HepG2 (cell line): ENCODE measurements around the gene KCNIP4. TPM values are rescaled to one million over a fixed set of nuclear protein-coding genes. Genes with fewer than 3 reads are reported as not detected.

Experiments used
- ATAC-seq: fragments of 200-7000 bp; cut with Tn5 transposase; 3 replicates; pipeline ENCODE4 v1.9.1; 2020; ENCODE audit warnings: mild to moderate bottlenecking, moderate library complexity
- BruUV-seq: library from RNA; stranded (reverse); fragments of 400-500 nt; replicated peaks from 2 replicates; lab custom pipeline; 2021; lab: Mats Ljungman, UMichigan
- CTCF ChIA-PET: fragments of 300-600 bp; formaldehyde crosslinking; extraction: SDS; loops from one replicate; lab custom pipeline; 2021; ENCODE audit warnings: low total read pairs, inconsistent platforms, low intra/inter-chr PET ratio; lab: Yijun Ruan, JAX
- POLR2A ChIA-PET: fragments of 350-600 bp; sonication (Branson Sonifier 250); formaldehyde crosslinking; loops from one replicate; lab custom pipeline; 2020; ENCODE audit warnings: antibody characterized with exemption, inconsistent platforms; lab: Yijun Ruan, JAX
- DNase-seq: peaks from one replicate; pipeline ENCODE4 v3.0.0-alpha.2; 2015; ENCODE audit warnings: low spot score
- FAIRE-seq: peaks from 3 replicates; lab custom pipeline; 2011; peaks lifted over from hg19 to GRCh38; lab: Jason Lieb, UNC
- H2AFZ ChIP-seq: one replicate; pipeline ENCODE4 v1.6.1; 2011; ENCODE audit warnings: low read length, inconsistent platforms
- H3K27ac ChIP-seq: fragments of 300-600 bp; 3 replicates; pipeline ENCODE4 v1.8.0; 2011; ENCODE audit warnings: mixed run types, mild to moderate bottlenecking, mixed read lengths, low read length, inconsistent platforms; ENCODE audit not compliant: insufficient read depth; ENCODE audit errors: extremely low read length
- H3K27me3 ChIP-seq, 2 experiments: fragments of 200-600 bp in 1 of 2; 2 replicates in 1 of 2; 3 replicates in 1 of 2; pipeline versions ENCODE4 v1.6.0 to v1.8.0; 2011; ENCODE audit warnings: low read length in 2 of 2, mild to moderate bottlenecking in 2 of 2, moderate library complexity in 2 of 2, inconsistent platforms in 1 of 2; ENCODE audit not compliant: insufficient read depth in 2 of 2, control insufficient read depth in 1 of 2
- H3K36me3 ChIP-seq, 2 experiments: fragments of 200-600 bp in 1 of 2; replicated peaks in 1 of 2; 2 replicates in 1 of 2; 3 replicates in 1 of 2; pipeline versions ENCODE4 v1.5.1 to v1.8.0; 2011; ENCODE audit warnings: low read length in 2 of 2, inconsistent platforms in 1 of 2; ENCODE audit not compliant: insufficient read depth in 2 of 2, control insufficient read depth in 1 of 2
- H3K4me1 ChIP-seq: 2 replicates; pipeline ENCODE4 v1.5.1; 2012; ENCODE audit warnings: low read length, inconsistent platforms; ENCODE audit not compliant: insufficient read depth
- H3K4me2 ChIP-seq: 2 replicates; pipeline ENCODE4 v1.6.0; 2011; ENCODE audit warnings: low read depth, low read length, inconsistent platforms
- H3K4me3 ChIP-seq, 3 experiments: fragments of 200-600 bp in 1 of 3; sonication (generic), shearing (Covaris generic) in 1 of 3; replicated peaks in 1 of 3; 2 replicates each; pipeline ENCODE4 v1.5.1; 2011 to 2016; ENCODE audit warnings: low read length in 3 of 3, inconsistent platforms in 2 of 3, low read depth in 2 of 3, mild to moderate bottlenecking in 2 of 3, control low read depth in 1 of 3, mixed read lengths in 1 of 3; ENCODE audit not compliant: insufficient read depth in 1 of 3
- H3K79me2 ChIP-seq: one replicate; pipeline ENCODE4 v1.6.1; 2011; ENCODE audit warnings: low read length, inconsistent platforms; ENCODE audit not compliant: insufficient read depth
- H3K9ac ChIP-seq: 2 replicates; pipeline ENCODE4 v1.6.0; 2011; ENCODE audit warnings: mild to moderate bottlenecking, low read depth, low read length, inconsistent platforms; ENCODE audit not compliant: insufficient read depth
- H3K9me3 ChIP-seq: 2 replicates; pipeline ENCODE4 v1.5.1; 2012; ENCODE audit warnings: mild to moderate bottlenecking, low read length
- H4K20me1 ChIP-seq: 2 replicates; pipeline ENCODE4 v1.6.0; 2011; ENCODE audit warnings: inconsistent platforms, mild to moderate bottlenecking, low read length, moderate library complexity; ENCODE audit not compliant: insufficient read depth
- CBFB ChIP-seq: sonication (generic); formaldehyde crosslinking; IDR thresholded peaks from 2 replicates; pipeline ENCODE4 v1.4.0; 2020; ENCODE audit warnings: missing genetic modification reagents
- ESRRA ChIP-seq: sonication (generic); formaldehyde crosslinking; IDR thresholded peaks from 2 replicates; pipeline ENCODE4 v1.5.1; 2020; ENCODE audit warnings: mild to moderate bottlenecking, low read depth, missing genetic modification reagents
- MNT ChIP-seq: fragments of 450-650 bp; IDR thresholded peaks from 2 replicates; pipeline ENCODE4 v1.6.1; 2016
- MXD3 ChIP-seq: IDR thresholded peaks from 2 replicates; pipeline ENCODE4 v1.6.1; 2016; ENCODE audit warnings: mild to moderate bottlenecking, missing biosample characterization, missing genetic modification reagents
- NONO ChIP-seq, 2 experiments: fragments of 450-650 bp in 1 of 2; sonication (generic) in 1 of 2; formaldehyde crosslinking in 1 of 2; IDR thresholded peaks in 1 of 2; conservative IDR thresholded peaks in 1 of 2; 2 replicates each; pipeline versions ENCODE4 v1.6.1 to v1.8.0; 2017 to 2022; ENCODE audit warnings: mild to moderate bottlenecking in 1 of 2, missing genetic modification reagents in 1 of 2, moderate library complexity in 1 of 2
- ZEB1 ChIP-seq: IDR thresholded peaks from 2 replicates; pipeline ENCODE4 v1.6.1; 2012; ENCODE audit warnings: mild to moderate bottlenecking, low read depth, inconsistent platforms; ENCODE audit not compliant: insufficient replicate concordance
- ZFP62 ChIP-seq: sonication (generic); formaldehyde crosslinking; IDR thresholded peaks from 2 replicates; pipeline ENCODE4 v1.4.0; 2020; ENCODE audit warnings: missing genetic modification reagents
- ZFP90 ChIP-seq: sonication (generic); formaldehyde crosslinking; IDR thresholded peaks from 2 replicates; pipeline ENCODE4 v1.8.0; 2022; ENCODE audit warnings: missing genetic modification reagents, mild to moderate bottlenecking, inconsistent platforms, borderline replicate concordance
- ZNF124 ChIP-seq: sonication (generic); formaldehyde crosslinking; IDR thresholded peaks from 2 replicates; pipeline ENCODE4 v1.4.0; 2020; ENCODE audit warnings: missing genetic modification reagents
- ZNF256 ChIP-seq: sonication (generic); formaldehyde crosslinking; conservative IDR thresholded peaks from 2 replicates; pipeline ENCODE4 v1.4.0; 2020; ENCODE audit warnings: missing genetic modification reagents
- ZNF326 ChIP-seq: sonication (generic); formaldehyde crosslinking; IDR thresholded peaks from 2 replicates; pipeline ENCODE4 v1.4.0; 2020; ENCODE audit warnings: missing genetic modification reagents, borderline replicate concordance
- ZNF460 ChIP-seq: sonication (generic); formaldehyde crosslinking; IDR thresholded peaks from 2 replicates; pipeline ENCODE4 v1.5.1; 2020; ENCODE audit warnings: missing genetic modification reagents, mild to moderate bottlenecking, borderline replicate concordance
- ZNF552 ChIP-seq: sonication (generic); formaldehyde crosslinking; IDR thresholded peaks from 2 replicates; pipeline ENCODE4 v1.9.0; 2022; ENCODE audit warnings: missing genetic modification reagents, mild to moderate bottlenecking, borderline replicate concordance
- ZNF737 ChIP-seq: sonication (generic); formaldehyde crosslinking; IDR thresholded peaks from 2 replicates; pipeline ENCODE4 v1.5.0; 2020; ENCODE audit warnings: missing genetic modification reagents, mild to moderate bottlenecking, borderline replicate concordance
- WGBS: methylation state at CpG from one replicate; pipeline ENCODE4 v1.1.6; 2017; ENCODE audit warnings: low lambda C conversion rate; 5-methylcytosine and 5-hydroxymethylcytosine counted together
- in situ Hi-C: cut with HindIII; loops from 2 replicates; pipeline ENCODE4 v1.10.0; 2017; ENCODE audit warnings: low pct_unique_long_range_greater_than_20kb; ENCODE audit not compliant: extremely low pct_ligation_motif_present
- intact Hi-C: fragments of 100-400 bp; cut with micrococcal nuclease; formaldehyde crosslinking; loops from one replicate; pipeline ENCODE4 v1.10.0; 2022; ENCODE audit not compliant: unreplicated experiment
- polyA plus RNA-seq, 8 experiments: library from polyadenylated mRNA; depleted of rRNA in 3 of 8; stranded (reverse) in 7 of 8; unstranded in 1 of 8; fragments of >200 nt; fragmentation: Illumina TruSeq in 4 of 8; extraction: Trizol in 4 of 8; gene quantifications; 2 replicates each; pipeline versions ENCODE4 v1.2.1 to v1.2.3, GENCODE V29; 2011 to 2016; ENCODE audit warnings: low read depth in 4 of 8, missing spikeins in 1 of 8, mixed read lengths in 1 of 8; ENCODE audit not compliant: insufficient read depth in 1 of 8
- total RNA-seq, 5 experiments: library from RNA; depleted of rRNA; stranded (reverse); fragments of >200 nt; fragmentation: Illumina TruSeq; extraction: Trizol; gene quantifications; 2 replicates each; pipeline ENCODE4 v1.2.3, GENCODE V29; 2016; ENCODE audit warnings: low read depth in 1 of 5
- TF ChIP-seq, protein P1 (sequence below): sonication (generic); formaldehyde crosslinking; IDR thresholded peaks from 2 replicates; pipeline ENCODE4 v1.5.1; 2020; ENCODE audit warnings: missing genetic modification reagents, mild to moderate bottlenecking, borderline replicate concordance

KCNIP4 gene
- total and polyA plus RNA-seq, 2 of the 13 experiments (the other 11 are each of a cell fraction or from before 2014, with no cell fraction given): 0.09 TPM; not detected in 1

DNA sequence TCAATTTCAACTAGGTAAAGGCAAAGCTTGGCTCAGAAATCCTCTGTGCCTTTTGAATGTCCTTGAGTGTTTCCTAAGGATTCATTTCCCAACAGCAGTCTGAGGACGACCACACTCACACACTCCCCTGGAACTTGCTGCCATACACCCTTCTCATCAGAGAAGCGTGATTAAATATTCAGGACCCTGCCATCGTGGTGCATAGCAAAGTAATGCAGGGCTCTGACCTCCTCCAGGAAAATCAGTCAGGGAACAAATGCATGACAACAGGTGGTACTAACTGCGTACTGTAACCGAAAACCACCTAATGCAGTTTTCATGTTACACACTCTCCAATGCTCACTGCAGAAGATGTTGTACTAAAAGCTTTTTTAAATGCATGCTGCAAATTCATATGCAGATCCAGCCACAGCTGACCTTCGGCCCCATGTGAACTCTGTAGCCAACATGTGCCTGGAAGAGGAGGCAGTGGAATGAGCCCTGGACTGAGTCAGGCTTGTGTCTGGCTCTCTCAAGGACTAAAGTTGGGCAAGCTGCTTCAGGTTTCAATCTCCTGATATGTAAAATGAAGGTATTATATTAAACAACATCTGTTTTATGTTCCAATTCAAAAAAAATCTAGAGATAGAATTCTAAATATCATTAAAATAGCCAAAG is 238.3 kb downstream of the KCNIP4 start:
- WGBS: 2% methylated on average over 6 of the region's 6 CpGs
- Histone ChIP-seq H3K36me3 (no peaks in the 10 kb centered on the region), H3K9ac (no peak overlapping the region), H3K79me2 (no peaks in the 10 kb centered on the region)
- FAIRE-seq (no peak), DNase-seq (no peak)
- in situ Hi-C loops: no loop called here
- TF ChIP-seq ZNF460 (no peak), ZFP62 (CRISPR knock-in tag) (no peak), ESRRA (CRISPR knock-in tag) (no peak), MXD3 (no peak), MNT (0 out of 2 replicates have a peak, but pooled peaks have one; percentile 18), ZEB1 (no peak)
- TF ChIP-seq, all 625 proteins: peak for 1
- no peaks in the 10 kb centered on the region for H4K20me1 ChIP-seq
- no peak overlapping the region for H3K4me3 ChIP-seq
- no peaks in the 10 kb centered on the region for H3K4me1 ChIP-seq
- ChIA-PET CTCF (no interaction called here), POLR2A (no interaction called here)
- no peak overlapping the region for H3K4me2 ChIP-seq
- no peaks in the 10 kb centered on the region; a peak in 1 of 5 replicates for H3K27me3 ChIP-seq
- no peak overlapping the region for H3K27ac ChIP-seq
- BruUV-seq: no TSS peak
- H2AFZ ChIP-seq: no peak overlapping the region
- ATAC-seq: peak; percentile 39; the same call in 1 of the 3 replicates
- no peaks in the 10 kb centered on the region for H3K9me3 ChIP-seq
- intact Hi-C loops: no loop called here

- ATAC-seq: no peak
- in situ Hi-C loops: no loop called here
- H3K27ac ChIP-seq: no peak overlapping the region
- TF ChIP-seq ZFP90 (no peak), ZNF552 (CRISPR knock-in tag) (no peak), ZNF737 (CRISPR knock-in tag) (no peak), NONO (IDR thresholded peaks at IDR 0.05) (no peak), NONO (CRISPR knock-in tag; conservative IDR thresholded peaks at IDR 0.05) (no peak), ZNF256 (no peak), ZNF124 (no peak), CBFB (no peak), ZNF326 (CRISPR knock-in tag) (no peak)
- TF ChIP-seq, protein P1, sequence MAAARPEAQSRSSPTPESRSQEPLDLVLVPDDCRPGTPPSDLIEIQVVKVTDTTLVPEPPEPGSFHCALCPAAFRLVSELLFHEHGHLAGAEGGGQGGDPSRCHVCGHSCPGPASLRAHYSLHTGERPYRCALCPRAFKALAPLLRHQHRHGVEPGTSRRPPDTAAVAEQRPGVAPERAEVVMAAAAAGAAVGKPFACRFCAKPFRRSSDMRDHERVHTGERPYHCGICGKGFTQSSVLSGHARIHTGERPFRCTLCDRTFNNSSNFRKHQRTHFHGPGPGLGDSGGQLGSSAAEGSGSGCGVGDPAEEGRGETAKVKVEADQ: no peak
Measured at GRCh38 chr4:21709761-21710160, 238.8 kb downstream of the KCNIP4 start.

More at GRCh38 chr4:21709761-21710160, 238.8 kb downstream of the KCNIP4 start:
- H3K27me3 ChIP-seq: no peaks in the 10 kb centered on the region; a peak in 1 of 5 replicates
- no peaks in the 10 kb centered on the region for H3K9me3 ChIP-seq
- no TSS peak for BruUV-seq
- H3K4me2 ChIP-seq: no peak overlapping the region
- H4K20me1 ChIP-seq: no peaks in the 10 kb centered on the region
- DNase-seq (no peak), FAIRE-seq (no peak)
- no peak overlapping the region for H3K4me3 ChIP-seq
- POLR2A ChIA-PET: no interaction called here
- H2AFZ ChIP-seq: no peak overlapping the region
- no peaks in the 10 kb centered on the region for H3K4me1 ChIP-seq
- H3K9ac ChIP-seq: no peak overlapping the region
- intact Hi-C loops: no loop called here
- CTCF ChIA-PET: no interaction called here
- no peaks in the 10 kb centered on the region for H3K79me2 ChIP-seq
- H3K36me3 ChIP-seq: no peaks in the 10 kb centered on the region
